H9 (cell line): ENCODE data around the gene UBE3C. TPM values are rescaled to one million over a fixed set of nuclear protein-coding genes. Genes with fewer than 3 reads are reported as not detected.

Experiments used
- DNase-seq: peaks from one replicate; pipeline ENCODE4 v3.0.0-alpha.2; 2017
- H2AFZ ChIP-seq: one replicate; pipeline ENCODE4 v1.6.1; 2013; ENCODE audit warnings: mild to moderate bottlenecking, low read length, control low read depth, moderate library complexity
- H2AK5ac ChIP-seq: 2 replicates; pipeline ENCODE4 v1.6.1; 2013; ENCODE audit warnings: low read length, control low read depth, mixed read lengths; ENCODE audit not compliant: insufficient read length
- H2BK120ac ChIP-seq: one replicate; pipeline ENCODE4 v1.6.1; 2013; ENCODE audit warnings: low read depth, mild to moderate bottlenecking, low read length, control low read depth, inconsistent platforms; ENCODE audit not compliant: poor library complexity, severe bottlenecking
- H2BK12ac ChIP-seq: 2 replicates; pipeline ENCODE4 v1.6.1; 2013; ENCODE audit warnings: low read length, control low read depth, mixed read lengths, low read depth; ENCODE audit not compliant: insufficient read length
- H2BK15ac ChIP-seq: 2 replicates; pipeline ENCODE4 v1.6.1; 2013; ENCODE audit warnings: low read depth, low read length, control low read depth
- H2BK20ac ChIP-seq: one replicate; pipeline ENCODE4 v1.6.1; 2013; ENCODE audit warnings: low read depth, mild to moderate bottlenecking, low read length, control low read depth, inconsistent platforms; ENCODE audit not compliant: poor library complexity, severe bottlenecking
- H2BK5ac ChIP-seq: 2 replicates; pipeline ENCODE4 v1.6.1; 2013; ENCODE audit warnings: low read length, control low read depth, mixed read lengths; ENCODE audit not compliant: insufficient read length
- H3K14ac ChIP-seq: 2 replicates; pipeline ENCODE4 v1.6.1; 2013; ENCODE audit warnings: low read length, control low read depth; ENCODE audit not compliant: insufficient read depth
- H3K18ac ChIP-seq: 2 replicates; pipeline ENCODE4 v1.6.1; 2013; ENCODE audit warnings: low read depth, mild to moderate bottlenecking, mixed read lengths, low read length, control low read depth; ENCODE audit not compliant: insufficient read length
- H3K23ac ChIP-seq: 2 replicates; pipeline ENCODE4 v1.6.1; 2013; ENCODE audit warnings: low read length, control low read depth, mixed read lengths, low read depth; ENCODE audit not compliant: insufficient read length
- H3K23me2 ChIP-seq: 2 replicates; pipeline ENCODE4 v1.6.1; 2013; ENCODE audit warnings: low read depth, mild to moderate bottlenecking, mixed read lengths, low read length, control low read depth; ENCODE audit not compliant: insufficient read length, poor library complexity, severe bottlenecking
- H3K27ac ChIP-seq: 2 replicates; pipeline ENCODE4 v1.5.1; 2013; ENCODE audit warnings: low read length, control low read depth, mixed read lengths, low read depth; ENCODE audit not compliant: insufficient read length
- H3K27me3 ChIP-seq: 2 replicates; pipeline ENCODE4 v1.6.1; 2013; ENCODE audit warnings: low read length, control low read depth, inconsistent platforms; ENCODE audit not compliant: insufficient read depth
- H3K4ac ChIP-seq: 2 replicates; pipeline ENCODE4 v1.6.1; 2013; ENCODE audit warnings: low read depth, mild to moderate bottlenecking, control low read depth, inconsistent platforms, low read length, moderate library complexity
- H3K4me1 ChIP-seq: 2 replicates; pipeline ENCODE4 v1.6.1; 2013; ENCODE audit warnings: low read length, control low read depth, inconsistent platforms; ENCODE audit not compliant: insufficient read depth
- H3K4me2 ChIP-seq: 2 replicates; pipeline ENCODE4 v1.6.1; 2013; ENCODE audit warnings: low read length, control low read depth, mixed read lengths; ENCODE audit not compliant: insufficient read length, insufficient read depth
- H3K56ac ChIP-seq: 2 replicates; pipeline ENCODE4 v1.6.1; 2013; ENCODE audit warnings: low read depth, mild to moderate bottlenecking, mixed read lengths, low read length, control low read depth; ENCODE audit not compliant: insufficient read length
- H3K79me1 ChIP-seq: 2 replicates; pipeline ENCODE4 v1.6.1; 2013; ENCODE audit warnings: low read depth, mild to moderate bottlenecking, moderate library complexity, low read length, control low read depth, inconsistent platforms; ENCODE audit not compliant: insufficient read depth, poor library complexity, severe bottlenecking
- H3K79me2 ChIP-seq: 2 replicates; pipeline ENCODE4 v1.6.1; 2013; ENCODE audit warnings: low read length, control low read depth, inconsistent platforms; ENCODE audit not compliant: insufficient read depth
- H3K9ac ChIP-seq: 2 replicates; pipeline ENCODE4 v1.6.1; 2013; ENCODE audit warnings: low read length, control low read depth, mixed read lengths; ENCODE audit not compliant: insufficient read length; ENCODE audit errors: extremely low read depth
- H3K9me3 ChIP-seq: one replicate; pipeline ENCODE4 v1.6.1; 2013; ENCODE audit warnings: low read depth, low read length, inconsistent platforms; ENCODE audit not compliant: control insufficient read depth
- H3T11ph ChIP-seq: one replicate; pipeline ENCODE4 v1.6.1; 2013; ENCODE audit warnings: mild to moderate bottlenecking, low read length, control low read depth, inconsistent platforms
- H4K20me1 ChIP-seq: one replicate; pipeline ENCODE4 v1.6.1; 2013; ENCODE audit not compliant: control insufficient read depth, insufficient read length, insufficient read depth
- H4K5ac ChIP-seq: 2 replicates; pipeline ENCODE4 v1.6.1; 2013; ENCODE audit warnings: low read depth, mild to moderate bottlenecking, mixed read lengths, low read length, control low read depth; ENCODE audit not compliant: insufficient read length
- H4K8ac ChIP-seq: replicated peaks from 2 replicates; pipeline ENCODE4 v1.6.1; 2013; ENCODE audit warnings: low read length, control low read depth, mixed read lengths, low read depth; ENCODE audit not compliant: insufficient read length
- H4K91ac ChIP-seq: 2 replicates; pipeline ENCODE4 v1.6.1; 2013; ENCODE audit warnings: low read depth, mild to moderate bottlenecking, moderate library complexity, mixed read lengths, low read length, control low read depth; ENCODE audit not compliant: insufficient read length
- H3K27ac Mint-ChIP-seq, 3 experiments: 2 replicates in 2 of 3; 3 replicates in 1 of 3; pipeline ENCODE4 v1.8.0; 2020 to 2021; ENCODE audit warnings: mixed read lengths in 3 of 3, mild to moderate bottlenecking in 1 of 3, moderate library complexity in 1 of 3
- H3K27me3 Mint-ChIP-seq: 2 replicates; pipeline ENCODE4 v1.8.0; 2021; ENCODE audit warnings: low read depth, mild to moderate bottlenecking, moderate library complexity, mixed read lengths
- H3K36me3 Mint-ChIP-seq, 3 experiments: 2 replicates in 2 of 3; 3 replicates in 1 of 3; pipeline ENCODE4 v1.8.0; 2020 to 2021; ENCODE audit warnings: low read depth in 3 of 3, mixed read lengths in 3 of 3; ENCODE audit not compliant: insufficient read depth in 1 of 3
- H3K4me1 Mint-ChIP-seq, 2 experiments: 2 replicates each; pipeline ENCODE4 v1.8.0; 2020; ENCODE audit warnings: mixed read lengths in 2 of 2
- H3K4me3 Mint-ChIP-seq, 2 experiments: 2 replicates in 1 of 2; 3 replicates in 1 of 2; pipeline ENCODE4 v1.8.0; 2020 to 2021; ENCODE audit warnings: mild to moderate bottlenecking in 2 of 2, mixed read lengths in 2 of 2, moderate library complexity in 1 of 2
- H3K9me3 Mint-ChIP-seq, 2 experiments: 2 replicates in 1 of 2; 3 replicates in 1 of 2; pipeline ENCODE4 v1.8.0; 2020; ENCODE audit warnings: mild to moderate bottlenecking in 2 of 2, mixed read lengths in 2 of 2, moderate library complexity in 1 of 2
- CTCF ChIP-seq: fragments of 200-600 bp; sonication (generic); conservative IDR thresholded peaks from 3 replicates; pipeline ENCODE4 v1.8.0; 2021; ENCODE audit warnings: antibody characterized with exemption, mild to moderate bottlenecking
- WGBS: extraction: QIAGEN DNeasy Blood & Tissue Kit; methylation state at CpG from one replicate; pipeline ENCODE4 v1.1.7; 2013; ENCODE audit warnings: missing lambda C conversion rate, low lambda C conversion rate, mixed read lengths; ENCODE audit not compliant: insufficient read length; ENCODE audit errors: extremely low coverage; 5-methylcytosine and 5-hydroxymethylcytosine counted together
- total RNA-seq: library from RNA; stranded (reverse); gene quantifications from 2 replicates; pipeline ENCODE4 v1.2.1, GENCODE V29; 2021

Gene UBE3C
- total RNA-seq, 1 experiment from 2014 or later = 63.3 TPM

GRCh38 chr7:157280216-157280841, 141.6 kb downstream of the UBE3C start:
- DNase-seq = no peak
- no peak overlapping the region for H2BK5ac ChIP-seq
- no peak overlapping the region for H3K4ac ChIP-seq
- H2BK120ac ChIP-seq = no peak overlapping the region
- H3K79me1 ChIP-seq = no peaks in the 10 kb centered on the region
- WGBS = no CpG with 5 or more reads among the region's 24 CpGs
- no peaks in the 10 kb centered on the region for H3K79me2 ChIP-seq
- no peak overlapping the region for H2AK5ac ChIP-seq
- H3K9ac ChIP-seq = no peak overlapping the region
- no peak overlapping the region for H2BK15ac ChIP-seq
- no peaks in the 10 kb centered on the region for H3K23me2 ChIP-seq
- no peak overlapping the region for H3K4me3 Mint-ChIP-seq
- H2BK12ac ChIP-seq = no peak overlapping the region
- peaks cover 0 to 10% (median 5%) of the 10 kb centered on the region in 3 experiments; a peak in 4 of 7 replicates for H3K36me3 Mint-ChIP-seq
- H3K4me1 Mint-ChIP-seq = peaks cover 10% of the 10 kb centered on the region in 2 experiments
- H3K27me3 ChIP-seq = no peaks in the 10 kb centered on the region
- no peak overlapping the region for H3K14ac ChIP-seq
- H3K56ac ChIP-seq = no peak overlapping the region
- H3K23ac ChIP-seq = no peak overlapping the region
- peaks cover 10 to 15% of the 10 kb centered on the region in 2 experiments; a peak in 4 of 5 replicates for H3K9me3 Mint-ChIP-seq
- no peak overlapping the region for H4K8ac ChIP-seq
- no peak overlapping the region for H3K27ac ChIP-seq
- TF ChIP-seq CTCF = no peak
- H3K27ac Mint-ChIP-seq = no peak overlapping the region
- no peak overlapping the region for H4K5ac ChIP-seq
- no peaks in the 10 kb centered on the region for H4K20me1 ChIP-seq
- no peak overlapping the region for H3K18ac ChIP-seq
- H2AFZ ChIP-seq = no peak overlapping the region
- no peak overlapping the region for H3T11ph ChIP-seq
- H3K27me3 Mint-ChIP-seq = no peaks in the 10 kb centered on the region
- no peak overlapping the region for H4K91ac ChIP-seq
- no peak overlapping the region for H2BK20ac ChIP-seq
- H3K9me3 ChIP-seq = peaks cover 11% of the 10 kb centered on the region
- H3K4me2 ChIP-seq = no peak overlapping the region
- no peaks in the 10 kb centered on the region for H3K4me1 ChIP-seq
